ENCODE results near the gene ALG9. TPM values are rescaled to one million over a fixed set of nuclear protein-coding genes. Genes with fewer than 3 reads are reported as not detected.
"Not testable (repeated sequence)": the region's sequence is repeated elsewhere in the genome, so short reads cannot be mapped to it uniquely, and the experiment has no call there.

Gene ALG9
- total and polyA plus RNA-seq, 10 donors, result 9.0 to 57.5 (median 27.0) TPM

GRCh38 chr11:111785076-111785475, 86.3 kb downstream of the ALG9 start:
- intact Hi-C loops (cut with DNase I; ENCODE audit: low total_unique reads), result no loop called here

GRCh38 chr11:111784311-111784710, 87.1 kb downstream of the ALG9 start:
- DNase-seq; H3K9me3 ChIP-seq; H3K27me3 ChIP-seq (replicated peaks in 1 of 7); H3K27ac ChIP-seq; intact Hi-C loops (cut with DNase I; ENCODE audit: low total_unique reads); H3K4me3 ChIP-seq; H3K4me1 ChIP-seq: not testable (repeated sequence)
- peaks cover 0 to 51% (median 23%) of the 10 kb centered on the region in 6 donors for H3K36me3 ChIP-seq
- WGBS, 5 donors, result 94 to 99% (median 98%) methylated on average over 10 of the region's 10 CpGs

More at GRCh38 chr11:111785076-111785475, 86.3 kb downstream of the ALG9 start:
- no peak overlapping the region for H3K4me3 ChIP-seq
- H3K27me3 ChIP-seq (replicated peaks in 1 of 7), result no peaks in the 10 kb centered on the region
- TF ChIP-seq POLR2A (IDR thresholded peaks at IDR 0.05) (no peak), POLR2AphosphoS5 (IDR thresholded peaks at IDR 0.05) (no peak)
- TF ChIP-seq, protein P1, sequence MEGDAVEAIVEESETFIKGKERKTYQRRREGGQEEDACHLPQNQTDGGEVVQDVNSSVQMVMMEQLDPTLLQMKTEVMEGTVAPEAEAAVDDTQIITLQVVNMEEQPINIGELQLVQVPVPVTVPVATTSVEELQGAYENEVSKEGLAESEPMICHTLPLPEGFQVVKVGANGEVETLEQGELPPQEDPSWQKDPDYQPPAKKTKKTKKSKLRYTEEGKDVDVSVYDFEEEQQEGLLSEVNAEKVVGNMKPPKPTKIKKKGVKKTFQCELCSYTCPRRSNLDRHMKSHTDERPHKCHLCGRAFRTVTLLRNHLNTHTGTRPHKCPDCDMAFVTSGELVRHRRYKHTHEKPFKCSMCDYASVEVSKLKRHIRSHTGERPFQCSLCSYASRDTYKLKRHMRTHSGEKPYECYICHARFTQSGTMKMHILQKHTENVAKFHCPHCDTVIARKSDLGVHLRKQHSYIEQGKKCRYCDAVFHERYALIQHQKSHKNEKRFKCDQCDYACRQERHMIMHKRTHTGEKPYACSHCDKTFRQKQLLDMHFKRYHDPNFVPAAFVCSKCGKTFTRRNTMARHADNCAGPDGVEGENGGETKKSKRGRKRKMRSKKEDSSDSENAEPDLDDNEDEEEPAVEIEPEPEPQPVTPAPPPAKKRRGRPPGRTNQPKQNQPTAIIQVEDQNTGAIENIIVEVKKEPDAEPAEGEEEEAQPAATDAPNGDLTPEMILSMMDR (IDR thresholded peaks at IDR 0.05 in 8 of 11, conservative IDR thresholded peaks at IDR 0.05 in 3 of 11), result no peak
- DNase-seq, result no peak
- peaks cover 0 to 4% (median 0%) of the 10 kb centered on the region in 6 donors for H3K4me1 ChIP-seq
- peaks cover 0 to 54% (median 23%) of the 10 kb centered on the region in 6 donors for H3K36me3 ChIP-seq
- no peaks in the 10 kb centered on the region for H3K9me3 ChIP-seq
- WGBS, 5 donors, result 88 to 94% (median 90%) methylated on average over 2 of the region's 2 CpGs
- H3K27ac ChIP-seq, result no peak overlapping the region

- no peak for DNase-seq
- no peak overlapping the region for H3K4me3 ChIP-seq
- no peaks in the 10 kb centered on the region for H3K27me3 ChIP-seq (replicated peaks in 1 of 7)
- TF ChIP-seq POLR2A (IDR thresholded peaks at IDR 0.05) (no peak), POLR2AphosphoS5 (IDR thresholded peaks at IDR 0.05) (no peak)
- TF ChIP-seq, protein P1 (IDR thresholded peaks at IDR 0.05 in 8 of 11, conservative IDR thresholded peaks at IDR 0.05 in 3 of 11), result no peak
- H3K4me1 ChIP-seq, result peaks cover 0 to 5% (median 1%) of the 10 kb centered on the region in 6 donors
- no peaks in the 10 kb centered on the region for H3K9me3 ChIP-seq
- H3K27ac ChIP-seq, result no peak overlapping the region
- 86 to 89% (median 88%) methylated on average over 5 of the region's 5 CpGs for WGBS, 5 donors
- H3K36me3 ChIP-seq, result peaks cover 0 to 40% (median 23%) of the 10 kb centered on the region in 6 donors
- intact Hi-C loops (cut with DNase I; ENCODE audit: low total_unique reads), result no loop called here
These were observed 89.2 kb downstream of the ALG9 start for GRCh38 chr11:111782109-111782741.

- Histone ChIP-seq H3K4me3 (no peak overlapping the region), H3K9me3 (no peaks in the 10 kb centered on the region), H3K4me1 (peaks cover 0 to 22% (median 12%) of the 10 kb centered on the region in 6 donors), H3K27ac (no peak overlapping the region), H3K27me3 (replicated peaks in 1 of 7) (no peaks in the 10 kb centered on the region), H3K36me3 (peaks cover 0 to 11% (median 4%) of the 10 kb centered on the region in 6 donors)
- 61 to 83% (median 74%) methylated on average over 6 of the region's 6 CpGs for WGBS, 5 donors
- TF ChIP-seq POLR2A (IDR thresholded peaks at IDR 0.05) (no peak), POLR2AphosphoS5 (IDR thresholded peaks at IDR 0.05) (no peak)
- TF ChIP-seq, protein P1 (IDR thresholded peaks at IDR 0.05 in 8 of 11, conservative IDR thresholded peaks at IDR 0.05 in 3 of 11), result no peak
- no peak for DNase-seq
- intact Hi-C loops (cut with DNase I; ENCODE audit: low total_unique reads), result loop anchor here (5.0 to 10.0 kb wide), 2 partner anchors 66 to 177 kb away; partner anchors contain the start of gene SIK2
These were observed 92.3 kb downstream of the ALG9 start for GRCh38 chr11:111779118-111779517.

Measured in spleen (tissue), 11 donors.